ENCODE measurements around the gene ZBTB17.
"Not testable (repeated sequence)": the region's sequence is repeated elsewhere in the genome, so short reads cannot be mapped to it uniquely, and the experiment has no call there.

Gene ZBTB17

GRCh38 chr1:15975805-15976680 lies at the start of gene ZBTB17:
ZBTB17 (minus strand) TSS chr1:15976101; CDS start chr1:15948495, 27,606 bp downstream.
- DNase-seq = peak; percentile 84 to 91 (median 90)

GRCh38 chr1:16023050-16023653 lies 47.3 kb upstream of the ZBTB17 start:
- DNase-seq = no peak

GRCh38 chr1:16022393-16022792 lies 46.5 kb upstream of the ZBTB17 start:
- DNase-seq = no peak

GRCh38 chr1:16021681-16022080 lies 45.8 kb upstream of the ZBTB17 start, which contains the start of gene CLCNKA:
CLCNKA (plus strand) TSS chr1:16022036; CDS start chr1:16022620, 584 bp downstream.
- DNase-seq = no peak

GRCh38 chr1:16020878-16021277 lies 45.0 kb upstream of the ZBTB17 start:
- DNase-seq = not testable (repeated sequence)

GRCh38 chr1:16020325-16020724 lies 44.4 kb upstream of the ZBTB17 start:
- no peak for DNase-seq

- no peak for DNase-seq
Observed at GRCh38 chr1:16019644-16020277, 43.9 kb upstream of the ZBTB17 start.

GRCh38 chr1:16018749-16019643 lies 43.1 kb upstream of the ZBTB17 start:
- DNase-seq = no peak

GRCh38 chr1:16018308-16018707 lies 42.4 kb upstream of the ZBTB17 start:
- DNase-seq = no peak

GRCh38 chr1:16017461-16018303 lies 41.8 kb upstream of the ZBTB17 start, which contains the start of gene HSPB7:
HSPB7 (minus strand) TSS chr1:16018043; CDS start chr1:16017963, 80 bp downstream.
- no peak for DNase-seq

GRCh38 chr1:16017076-16017460 lies 41.2 kb upstream of the ZBTB17 start:
- no peak for DNase-seq

GRCh38 chr1:16015960-16016901 lies 40.3 kb upstream of the ZBTB17 start:
- DNase-seq = no peak

GRCh38 chr1:16015491-16015890 lies 39.6 kb upstream of the ZBTB17 start:
- DNase-seq = no peak

GRCh38 chr1:16014509-16015482 lies 38.9 kb upstream of the ZBTB17 start:
- DNase-seq = no peak

- no peak for DNase-seq
Observed at GRCh38 chr1:16013908-16014258, 38.0 kb upstream of the ZBTB17 start.

GRCh38 chr1:16013220-16013907 lies 37.5 kb upstream of the ZBTB17 start:
- DNase-seq = peak in 1 of 4 experiments; percentile 23

GRCh38 chr1:16012590-16013219 lies 36.8 kb upstream of the ZBTB17 start:
- peak in 1 of 4 experiments; percentile 21 for DNase-seq

All from activated CD4-positive, CD25-positive, alpha-beta regulatory T cell (primary cell).